Thoracic aorta (tissue), 2 donors: ENCODE measurements around the gene GPR78. TPM values are rescaled to one million over a fixed set of nuclear protein-coding genes. Genes with fewer than 3 reads are reported as not detected.

ENCODE experiments used
- ATAC-seq: fragments of 150-250 bp; one replicate; pipeline ENCODE4 v1.8.0; 2017; ENCODE audit warnings: low read depth; ENCODE audit not compliant: insufficient number of reproducible peaks, low FRiP score
- DNase-seq: peaks from one replicate; pipeline ENCODE4 v3.0.0-alpha.2; 2020; ENCODE audit warnings: low spot score
- H3K27ac ChIP-seq, 2 donors: fragments of 200-600 bp; sonication (generic); 1 replicate in 1 of 2; 2 replicates in 1 of 2; pipeline ENCODE4 v1.5.1; 2016; ENCODE audit warnings: mild to moderate bottlenecking in 2 of 2, moderate library complexity in 2 of 2
- H3K27me3 ChIP-seq: fragments of 200-600 bp; sonication (generic); replicated peaks from 2 replicates; pipeline ENCODE4 v1.6.0; 2016; ENCODE audit warnings: mild to moderate bottlenecking; ENCODE audit not compliant: insufficient read depth
- H3K36me3 ChIP-seq: fragments of 200-600 bp; sonication (generic); one replicate; pipeline ENCODE4 v1.5.1; 2016
- H3K4me1 ChIP-seq, 2 donors: fragments of 200-600 bp; sonication (generic); 1 replicate in 1 of 2; 2 replicates in 1 of 2; pipeline versions ENCODE4 v1.5.1 to v1.6.0; 2016; ENCODE audit warnings: low read depth in 2 of 2, mild to moderate bottlenecking in 1 of 2; ENCODE audit not compliant: control insufficient read depth in 1 of 2
- H3K4me3 ChIP-seq: fragments of 200-600 bp; sonication (generic); 2 replicates; pipeline ENCODE4 v1.5.1; 2016; ENCODE audit warnings: mild to moderate bottlenecking
- H3K9me3 ChIP-seq: fragments of 200-600 bp; sonication (generic); 2 replicates; pipeline ENCODE4 v1.5.1; 2016
- total RNA-seq, 2 donors: library from RNA; depleted of rRNA; stranded (reverse); fragments of >200 nt; gene quantifications; one replicate each; pipeline versions ENCODE4 v1.1.0 to v1.2.3, GENCODE V29; 2016
- TF ChIP-seq, protein P1 (sequence below): fragments of 200-600 bp; sonication (generic); IDR thresholded peaks from one replicate; pipeline ENCODE4 v1.5.1; 2019; ENCODE audit warnings: antibody characterized with exemption

GPR78 gene
- total RNA-seq, 2 donors from 2014 or later, result not detected

- ATAC-seq (no peak), DNase-seq (no peak)
- H3K27me3 ChIP-seq, result no peaks in the 10 kb centered on the region
- TF ChIP-seq, protein P1, sequence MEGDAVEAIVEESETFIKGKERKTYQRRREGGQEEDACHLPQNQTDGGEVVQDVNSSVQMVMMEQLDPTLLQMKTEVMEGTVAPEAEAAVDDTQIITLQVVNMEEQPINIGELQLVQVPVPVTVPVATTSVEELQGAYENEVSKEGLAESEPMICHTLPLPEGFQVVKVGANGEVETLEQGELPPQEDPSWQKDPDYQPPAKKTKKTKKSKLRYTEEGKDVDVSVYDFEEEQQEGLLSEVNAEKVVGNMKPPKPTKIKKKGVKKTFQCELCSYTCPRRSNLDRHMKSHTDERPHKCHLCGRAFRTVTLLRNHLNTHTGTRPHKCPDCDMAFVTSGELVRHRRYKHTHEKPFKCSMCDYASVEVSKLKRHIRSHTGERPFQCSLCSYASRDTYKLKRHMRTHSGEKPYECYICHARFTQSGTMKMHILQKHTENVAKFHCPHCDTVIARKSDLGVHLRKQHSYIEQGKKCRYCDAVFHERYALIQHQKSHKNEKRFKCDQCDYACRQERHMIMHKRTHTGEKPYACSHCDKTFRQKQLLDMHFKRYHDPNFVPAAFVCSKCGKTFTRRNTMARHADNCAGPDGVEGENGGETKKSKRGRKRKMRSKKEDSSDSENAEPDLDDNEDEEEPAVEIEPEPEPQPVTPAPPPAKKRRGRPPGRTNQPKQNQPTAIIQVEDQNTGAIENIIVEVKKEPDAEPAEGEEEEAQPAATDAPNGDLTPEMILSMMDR, result no peak
- no peaks in the 10 kb centered on the region for H3K4me1 ChIP-seq
- H3K4me3 ChIP-seq, result no peak overlapping the region
- H3K27ac ChIP-seq, result no peak overlapping the region
- no peaks in the 10 kb centered on the region for H3K36me3 ChIP-seq
- H3K9me3 ChIP-seq, result no peaks in the 10 kb centered on the region
These were observed 21.4 kb downstream of the GPR78 start for GRCh38 chr4:8601556-8601955.

DNA sequence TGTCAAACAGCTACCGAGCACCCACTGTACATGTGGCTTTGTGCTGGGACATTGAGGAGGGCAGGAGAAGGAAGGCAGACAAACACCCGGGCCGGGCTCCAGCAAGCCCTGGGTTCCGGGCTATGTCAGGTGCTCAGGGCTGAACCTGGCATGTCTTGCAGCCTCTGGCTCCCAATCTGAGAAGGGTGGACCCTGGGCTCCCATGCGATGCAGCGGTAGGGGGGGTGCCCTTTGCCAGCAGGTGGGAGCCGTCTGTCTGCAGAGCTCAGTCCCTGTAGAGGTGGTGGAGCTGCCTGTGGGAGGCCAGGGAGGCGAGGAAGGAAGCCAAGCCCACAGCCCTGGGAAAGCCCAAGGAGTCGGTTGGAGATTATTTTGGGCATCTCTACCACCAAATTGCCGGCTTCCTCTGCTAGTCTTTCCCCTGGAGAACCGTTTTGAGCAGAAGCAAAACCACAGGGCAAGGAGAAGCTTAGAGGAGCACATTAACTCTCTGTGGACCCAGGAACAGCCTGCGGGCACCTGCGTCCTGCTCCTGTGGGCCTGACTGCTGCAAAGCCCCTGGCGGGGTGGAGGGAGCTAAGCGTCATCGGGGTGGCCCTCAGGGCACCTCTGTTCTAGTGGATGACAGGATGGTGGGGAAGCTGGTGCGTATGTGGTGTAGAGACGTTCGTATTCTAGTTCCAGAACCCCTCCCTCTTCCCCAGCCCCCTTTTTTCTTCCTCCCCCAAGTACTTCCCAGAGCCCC lies 22.7 kb downstream of the GPR78 start:
- H3K4me3 ChIP-seq, result no peak overlapping the region
- ATAC-seq, result no peak
- no peaks in the 10 kb centered on the region for H3K9me3 ChIP-seq
- H3K27me3 ChIP-seq, result no peaks in the 10 kb centered on the region
- H3K27ac ChIP-seq, result no peak overlapping the region
- H3K4me1 ChIP-seq, result no peaks in the 10 kb centered on the region
- H3K36me3 ChIP-seq, result no peaks in the 10 kb centered on the region
- DNase-seq, result no peak
- TF ChIP-seq, protein P1, result no peak

DNA sequence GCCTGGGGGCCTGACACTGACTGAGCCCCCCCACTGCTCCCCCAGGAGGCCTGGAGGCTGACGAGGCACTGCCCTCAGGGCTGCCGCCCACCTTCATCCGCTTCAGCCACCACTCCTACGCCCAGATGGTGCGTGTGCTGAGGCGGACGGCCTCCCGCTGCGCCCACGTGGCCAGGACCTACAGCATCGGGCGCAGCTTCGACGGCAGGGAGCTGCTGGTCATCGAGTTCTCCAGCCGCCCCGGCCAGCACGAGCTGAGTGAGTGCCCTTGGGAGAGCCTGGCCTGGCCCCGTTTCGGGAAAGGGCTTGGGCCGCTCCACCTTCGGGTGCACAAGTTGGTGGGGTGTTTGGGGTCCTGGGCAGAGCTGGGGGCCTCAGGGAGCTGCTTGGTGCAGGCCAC lies 23.7 kb downstream of the GPR78 start:
- no peak overlapping the region for H3K27ac ChIP-seq
- no peaks in the 10 kb centered on the region for H3K4me1 ChIP-seq
- no peaks in the 10 kb centered on the region for H3K9me3 ChIP-seq
- no peaks in the 10 kb centered on the region for H3K36me3 ChIP-seq
- no peak for ATAC-seq
- DNase-seq, result no peak
- TF ChIP-seq, protein P1, result no peak
- no peak overlapping the region for H3K4me3 ChIP-seq
- no peaks in the 10 kb centered on the region for H3K27me3 ChIP-seq

DNA sequence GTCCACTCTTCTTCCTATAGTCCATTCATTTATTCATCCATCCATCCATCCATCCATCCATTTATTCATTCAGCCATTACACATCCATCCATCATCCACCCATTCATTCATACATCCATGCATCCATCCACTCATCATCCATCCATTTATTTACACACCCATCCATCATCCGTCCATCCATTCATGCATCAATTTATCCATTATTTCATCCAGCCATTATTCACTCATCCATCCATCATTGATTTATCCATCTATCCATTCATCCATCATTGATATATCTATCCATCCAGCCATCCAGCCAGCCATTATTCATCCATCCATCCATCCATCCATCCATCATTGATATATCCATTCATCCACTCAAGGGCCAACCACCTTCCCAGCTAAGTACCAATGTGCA lies 25.1 kb downstream of the GPR78 start:
- no peak for ATAC-seq
- H3K27ac ChIP-seq, result no peak overlapping the region
- H3K4me3 ChIP-seq, result no peak overlapping the region
- H3K9me3 ChIP-seq, result no peaks in the 10 kb centered on the region
- no peaks in the 10 kb centered on the region for H3K36me3 ChIP-seq
- no peaks in the 10 kb centered on the region for H3K4me1 ChIP-seq
- no peaks in the 10 kb centered on the region for H3K27me3 ChIP-seq
- no peak for DNase-seq
- TF ChIP-seq, protein P1, result no peak

- Histone ChIP-seq H3K36me3 (no peaks in the 10 kb centered on the region), H3K9me3 (no peaks in the 10 kb centered on the region), H3K27ac (no peak overlapping the region), H3K4me3 (no peak overlapping the region), H3K27me3 (no peaks in the 10 kb centered on the region), H3K4me1 (no peaks in the 10 kb centered on the region)
- TF ChIP-seq, protein P1, result no peak
- DNase-seq, result no peak
- no peak for ATAC-seq
These were observed 26.3 kb downstream of the GPR78 start for GRCh38 chr4:8606476-8606875.
